Adipocyte (in vitro differentiated cells): ENCODE measurements around the gene PRXL2C.
"Not testable (repeated sequence)": the region's sequence is repeated elsewhere in the genome, so short reads cannot be mapped to it uniquely, and the experiment has no call there.

ENCODE experiments used
- DNase-seq: peaks from one replicate; pipeline ENCODE4 v3.0.0-alpha.2; 2015; ENCODE audit warnings: low read depth
- H3K27me3 ChIP-seq: replicated peaks from 2 replicates; pipeline ENCODE4 v1.7.0; 2013; ENCODE audit warnings: mild to moderate bottlenecking, low read length, moderate library complexity; ENCODE audit not compliant: control insufficient read depth, insufficient read depth
- H3K36me3 ChIP-seq: 2 replicates; pipeline ENCODE4 v1.7.0; 2013; ENCODE audit warnings: low read length, mild to moderate bottlenecking, moderate library complexity; ENCODE audit not compliant: control insufficient read depth, insufficient read depth, severe bottlenecking
- H3K4me1 ChIP-seq: 2 replicates; pipeline ENCODE4 v1.7.0; 2013; ENCODE audit warnings: mild to moderate bottlenecking, low read length, moderate library complexity; ENCODE audit not compliant: control insufficient read depth, insufficient read depth
- H3K4me3 ChIP-seq: 2 replicates; pipeline ENCODE4 v1.7.0; 2013; ENCODE audit warnings: mild to moderate bottlenecking, low read length, moderate library complexity
- H3K9ac ChIP-seq: 2 replicates; pipeline ENCODE4 v1.7.0; 2013; ENCODE audit warnings: mild to moderate bottlenecking, low read length, moderate library complexity
- H3K9me3 ChIP-seq: 2 replicates; pipeline ENCODE4 v1.7.0; 2013; ENCODE audit warnings: mild to moderate bottlenecking, low read length, moderate library complexity; ENCODE audit not compliant: control insufficient read depth

Gene PRXL2C

GRCh38 chr9:96618209-96619123 is 36.7 kb downstream of the PRXL2C start:
- DNase-seq: peak; percentile 80
- no peaks in the 10 kb centered on the region for H3K9me3 ChIP-seq

GRCh38 chr9:96617439-96618185 is 37.5 kb downstream of the PRXL2C start:
- Histone ChIP-seq H3K27me3 (no peaks in the 10 kb centered on the region), H3K9ac (peak overlapping the region; percentile 83), H3K4me3 (peak overlapping the region; percentile 88), H3K9me3 (no peaks in the 10 kb centered on the region), H3K36me3 (no peaks in the 10 kb centered on the region), H3K4me1 (peaks cover 43% of the 10 kb centered on the region)
- DNase-seq: no peak

More at GRCh38 chr9:96618209-96619123, 36.7 kb downstream of the PRXL2C start:
- Histone ChIP-seq H3K36me3 (no peaks in the 10 kb centered on the region), H3K4me1 (peaks cover 34% of the 10 kb centered on the region), H3K27me3 (no peaks in the 10 kb centered on the region), H3K9ac (peak overlapping the region; percentile 83), H3K4me3 (peak overlapping the region; percentile 88)

- peak overlapping the region; percentile 88 for H3K4me3 ChIP-seq
- H3K9ac ChIP-seq: no peak overlapping the region
These were observed 38.2 kb downstream of the PRXL2C start for GRCh38 chr9:96616817-96617438.

GRCh38 chr9:96615411-96615810 is 39.7 kb downstream of the PRXL2C start:
- no peaks in the 10 kb centered on the region for H3K36me3 ChIP-seq
- H3K4me1 ChIP-seq: peaks cover 63% of the 10 kb centered on the region
- H3K9ac ChIP-seq: no peak overlapping the region
- DNase-seq: no peak
- H3K9me3 ChIP-seq: no peaks in the 10 kb centered on the region
- no peak overlapping the region for H3K4me3 ChIP-seq
- no peaks in the 10 kb centered on the region for H3K27me3 ChIP-seq

More at GRCh38 chr9:96616817-96617438, 38.2 kb downstream of the PRXL2C start:
- peaks cover 48% of the 10 kb centered on the region for H3K4me1 ChIP-seq
- H3K36me3 ChIP-seq: no peaks in the 10 kb centered on the region
- H3K9me3 ChIP-seq: no peaks in the 10 kb centered on the region
- no peaks in the 10 kb centered on the region for H3K27me3 ChIP-seq
- DNase-seq: no peak

- peaks cover 60% of the 10 kb centered on the region for H3K4me1 ChIP-seq
- peak; percentile 57 for DNase-seq
- not testable (repeated sequence) for H3K27me3 ChIP-seq, H3K4me3 ChIP-seq, H3K9me3 ChIP-seq, H3K9ac ChIP-seq, H3K36me3 ChIP-seq
These were observed 40.5 kb downstream of the PRXL2C start for GRCh38 chr9:96614664-96615063.

- Histone ChIP-seq H3K4me3 (peak overlapping the region; percentile 76), H3K9me3 (no peaks in the 10 kb centered on the region), H3K9ac (peak overlapping the region; percentile 86), H3K27me3 (no peaks in the 10 kb centered on the region), H3K4me1 (peaks cover 65% of the 10 kb centered on the region), H3K36me3 (no peaks in the 10 kb centered on the region)
- no peak for DNase-seq
These were observed 42.0 kb downstream of the PRXL2C start for GRCh38 chr9:96612966-96613589.

- Histone ChIP-seq H3K36me3 (no peaks in the 10 kb centered on the region), H3K4me3 (peak overlapping the region; percentile 76), H3K9me3 (no peaks in the 10 kb centered on the region), H3K27me3 (no peaks in the 10 kb centered on the region), H3K9ac (peak overlapping the region; percentile 86), H3K4me1 (peaks cover 61% of the 10 kb centered on the region)
- DNase-seq: peak; percentile 93
These were observed 42.8 kb downstream of the PRXL2C start for GRCh38 chr9:96612105-96612965.

GRCh38 chr9:96611302-96611701 is 43.8 kb downstream of the PRXL2C start:
- Histone ChIP-seq H3K27me3 (no peaks in the 10 kb centered on the region), H3K9me3 (no peaks in the 10 kb centered on the region), H3K36me3 (no peaks in the 10 kb centered on the region), H3K4me3 (peak overlapping the region; percentile 76), H3K4me1 (peaks cover 60% of the 10 kb centered on the region), H3K9ac (peak overlapping the region; percentile 86)
- no peak for DNase-seq

- no peak for DNase-seq
- Histone ChIP-seq H3K36me3 (no peaks in the 10 kb centered on the region), H3K4me1 (peaks cover 62% of the 10 kb centered on the region), H3K27me3 (no peaks in the 10 kb centered on the region), H3K9me3 (no peaks in the 10 kb centered on the region), H3K9ac (no peak overlapping the region), H3K4me3 (no peak overlapping the region)
These were observed 45.4 kb downstream of the PRXL2C start for GRCh38 chr9:96609732-96610131.

- Histone ChIP-seq H3K4me3 (no peak overlapping the region), H3K9ac (no peak overlapping the region), H3K4me1 (peaks cover 53% of the 10 kb centered on the region), H3K36me3 (no peaks in the 10 kb centered on the region), H3K27me3 (no peaks in the 10 kb centered on the region), H3K9me3 (no peaks in the 10 kb centered on the region)
- DNase-seq: no peak
These were observed 47.1 kb downstream of the PRXL2C start for GRCh38 chr9:96607971-96608370.
